ENCODE results near the gene ZDHHC14. TPM values are rescaled to one million over a fixed set of nuclear protein-coding genes. Genes with fewer than 3 reads are reported as not detected.

The ZDHHC14 gene
- total and polyA plus RNA-seq, 2 of the 8 experiments (the other 6 are each of a cell fraction or from before 2014, with no cell fraction given), result 2.9 to 5.3 TPM

DNA sequence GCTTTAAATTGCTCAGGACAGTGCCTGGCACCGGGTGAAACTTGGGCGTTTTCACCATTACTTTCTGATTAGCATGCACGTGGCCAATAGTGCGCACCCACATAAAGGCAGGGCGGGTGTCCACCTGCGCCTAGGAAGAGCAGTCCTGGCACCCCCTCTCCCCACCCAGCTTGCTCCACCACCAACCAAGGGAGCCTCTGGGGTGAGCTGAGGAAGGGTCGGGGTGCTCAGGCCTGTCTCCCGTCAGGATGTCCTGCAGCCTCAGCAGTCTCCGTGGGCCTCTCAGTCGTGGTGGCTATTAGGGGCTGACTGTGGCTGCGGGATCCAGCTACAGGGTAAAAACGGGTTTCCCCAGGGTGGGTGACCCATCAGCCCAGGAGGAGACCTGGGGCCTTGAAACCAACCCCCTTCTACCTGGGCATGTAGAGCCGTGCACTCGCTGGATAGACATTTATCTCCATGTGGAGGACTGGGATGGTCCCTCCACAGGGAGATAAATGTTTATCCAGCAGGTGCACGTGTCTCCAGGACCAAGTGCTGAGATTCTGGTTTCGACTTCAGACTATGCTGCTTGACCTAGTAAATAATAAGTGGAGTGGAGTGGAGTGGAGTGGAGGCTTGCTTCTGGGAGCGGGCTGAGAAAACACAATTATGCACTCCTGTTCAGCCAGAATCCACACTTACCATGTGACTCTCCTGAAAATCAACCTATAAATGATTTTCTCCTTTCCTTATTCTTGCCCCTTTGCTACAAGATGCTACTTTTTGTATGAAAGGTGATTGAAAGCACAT is 91.1 kb downstream of the ZDHHC14 start (continued):
- no peak for TF ChIP-seq EGR1 (IDR thresholded peaks at IDR 0.05; ENCODE audit: borderline replicate concordance, low read depth, low read length)
- no peak for TF ChIP-seq TBP (IDR thresholded peaks at IDR 0.05; ENCODE audit: low read depth, low read length)
- TF ChIP-seq MAFK (IDR thresholded peaks at IDR 0.05; ENCODE audit: low read depth, low read length), result no peak
- no peak for TF ChIP-seq GTF2F1 (IDR thresholded peaks at IDR 0.05; ENCODE audit: borderline replicate concordance, low read depth, low read length)
- TF ChIP-seq CBX8 (IDR thresholded peaks at IDR 0.05; ENCODE audit: borderline replicate concordance, low read depth, low read length), result no peak
- no peak for TF ChIP-seq CTBP2 (IDR thresholded peaks at IDR 0.05; ENCODE audit: borderline replicate concordance, insufficient read depth, insufficient read length, low read length)
